ENCODE measurements around the gene CYTL1.

DNA sequence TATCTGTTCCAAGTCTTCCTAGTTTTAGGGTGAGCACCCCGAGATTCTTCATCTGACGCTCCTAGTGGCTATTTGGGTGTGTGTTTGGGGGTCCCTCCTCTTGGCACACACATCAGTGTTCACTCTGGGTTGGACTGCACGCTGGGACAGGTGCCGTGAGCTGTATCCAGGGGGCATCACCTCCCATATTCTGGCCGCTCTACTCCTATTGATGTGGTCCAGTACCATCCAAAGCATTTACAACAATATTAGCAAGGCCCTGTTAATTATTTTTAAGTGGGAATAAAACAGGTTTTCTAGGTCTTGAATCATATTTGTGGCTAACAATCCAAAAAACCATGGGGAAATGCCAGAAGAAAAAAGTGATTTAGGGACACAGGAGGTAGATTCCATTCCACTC lies 26.4 kb downstream of the CYTL1 start:
- TF ChIP-seq, protein P1, sequence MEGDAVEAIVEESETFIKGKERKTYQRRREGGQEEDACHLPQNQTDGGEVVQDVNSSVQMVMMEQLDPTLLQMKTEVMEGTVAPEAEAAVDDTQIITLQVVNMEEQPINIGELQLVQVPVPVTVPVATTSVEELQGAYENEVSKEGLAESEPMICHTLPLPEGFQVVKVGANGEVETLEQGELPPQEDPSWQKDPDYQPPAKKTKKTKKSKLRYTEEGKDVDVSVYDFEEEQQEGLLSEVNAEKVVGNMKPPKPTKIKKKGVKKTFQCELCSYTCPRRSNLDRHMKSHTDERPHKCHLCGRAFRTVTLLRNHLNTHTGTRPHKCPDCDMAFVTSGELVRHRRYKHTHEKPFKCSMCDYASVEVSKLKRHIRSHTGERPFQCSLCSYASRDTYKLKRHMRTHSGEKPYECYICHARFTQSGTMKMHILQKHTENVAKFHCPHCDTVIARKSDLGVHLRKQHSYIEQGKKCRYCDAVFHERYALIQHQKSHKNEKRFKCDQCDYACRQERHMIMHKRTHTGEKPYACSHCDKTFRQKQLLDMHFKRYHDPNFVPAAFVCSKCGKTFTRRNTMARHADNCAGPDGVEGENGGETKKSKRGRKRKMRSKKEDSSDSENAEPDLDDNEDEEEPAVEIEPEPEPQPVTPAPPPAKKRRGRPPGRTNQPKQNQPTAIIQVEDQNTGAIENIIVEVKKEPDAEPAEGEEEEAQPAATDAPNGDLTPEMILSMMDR (IDR thresholded peaks at IDR 0.05), result no peak
- TF ChIP-seq POLR2AphosphoS5 (IDR thresholded peaks at IDR 0.05), result no peak
